HG03095 (cell line): ENCODE results near the gene ZC3H18.

Experiments
- ATAC-seq: cut with Tn5 transposase; IDR thresholded peaks from one replicate; pipeline ENCODE4 v1.9.1; 2021; ENCODE audit warnings: moderate library complexity; ENCODE audit not compliant: unreplicated experiment

ZC3H18 gene

DNA sequence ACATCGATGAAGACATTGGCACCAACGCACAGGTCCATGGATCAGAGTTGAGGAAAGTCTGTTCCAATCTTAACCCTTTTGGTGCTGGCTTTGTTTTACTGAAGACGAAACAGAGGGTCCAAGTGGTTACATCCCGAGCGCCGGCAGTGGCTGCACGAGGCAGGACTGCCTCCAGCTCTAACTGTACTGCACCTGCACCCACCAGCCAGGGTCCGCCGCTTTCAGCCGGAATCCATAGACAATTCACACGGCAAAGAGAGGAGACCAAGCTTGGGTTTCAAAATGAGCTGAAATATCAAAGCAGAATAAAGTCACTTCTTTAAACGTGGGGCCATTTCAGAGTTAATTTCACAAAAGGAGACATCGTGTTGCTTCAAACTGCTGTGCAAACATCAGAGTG lies 21.2 kb upstream of the ZC3H18 start:
- no peak for ATAC-seq

DNA sequence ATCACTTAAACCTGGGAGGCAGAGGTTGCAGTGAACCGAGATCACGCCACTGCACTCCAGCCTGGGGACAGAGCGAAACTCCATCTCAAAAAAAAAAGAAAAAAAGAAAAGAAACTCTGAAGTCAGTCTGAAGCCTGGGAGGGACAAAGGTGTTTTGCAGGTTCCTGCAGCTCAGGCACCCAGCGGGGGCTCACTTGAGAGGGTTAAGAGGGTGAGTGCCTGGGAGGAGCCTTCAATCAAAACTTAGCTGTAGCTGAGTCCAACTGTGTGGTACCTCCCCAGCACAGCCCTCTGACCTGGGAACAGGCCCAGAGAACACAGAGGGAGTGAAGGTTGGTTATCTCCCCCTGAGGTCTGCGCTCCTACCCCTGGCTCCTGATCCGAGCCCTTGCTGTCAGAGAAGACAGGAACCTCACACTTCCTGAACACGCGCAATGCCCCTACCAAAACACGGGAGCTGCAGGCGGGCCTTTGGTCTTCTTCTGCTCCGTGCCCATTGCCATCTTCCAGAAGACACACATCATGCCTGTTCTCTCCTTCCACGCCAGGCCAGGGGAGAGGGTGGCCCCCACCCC lies 20.4 kb upstream of the ZC3H18 start:
- no peak for ATAC-seq

DNA sequence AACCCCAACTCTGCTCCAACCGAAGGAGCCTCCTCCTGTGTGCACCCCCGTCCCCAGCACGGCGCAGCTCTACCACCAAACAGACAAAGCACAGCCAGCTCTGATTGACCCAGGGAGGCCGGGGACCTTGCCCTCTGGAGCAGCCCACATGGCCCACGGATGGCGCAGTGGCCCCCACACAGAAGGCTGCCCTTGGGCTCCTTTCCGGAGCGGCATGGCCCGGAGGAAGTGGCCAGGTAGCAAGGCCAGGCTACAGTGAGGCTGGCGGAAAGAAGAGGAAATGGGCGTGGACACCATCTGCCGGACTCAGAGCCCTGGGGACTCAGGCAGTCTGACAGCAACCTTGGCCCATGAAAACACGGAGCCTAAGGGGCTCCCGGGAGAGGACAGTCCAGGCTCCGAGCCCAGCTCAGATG lies 19.9 kb upstream of the ZC3H18 start:
- ATAC-seq, result no peak

DNA sequence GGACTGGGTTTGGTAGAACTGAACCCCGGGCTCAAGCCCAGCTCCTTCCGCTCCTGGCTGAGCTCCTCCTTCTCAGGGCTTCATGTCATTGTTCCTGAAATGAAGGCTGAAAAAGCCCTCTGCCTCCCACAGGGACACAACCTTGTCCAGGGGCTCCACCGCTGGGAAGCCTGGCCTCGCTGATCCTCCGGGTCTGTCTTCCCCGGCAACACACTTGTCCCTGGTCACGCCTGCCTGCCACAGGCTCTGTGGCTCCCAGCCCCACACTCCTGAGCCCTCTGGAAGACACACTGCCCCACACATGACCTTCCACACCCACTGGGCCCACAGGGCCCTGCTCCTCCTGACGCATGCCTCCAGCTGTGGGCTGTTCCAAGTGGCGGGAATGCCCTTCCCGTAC lies 18.0 kb upstream of the ZC3H18 start:
- ATAC-seq, result no peak

DNA sequence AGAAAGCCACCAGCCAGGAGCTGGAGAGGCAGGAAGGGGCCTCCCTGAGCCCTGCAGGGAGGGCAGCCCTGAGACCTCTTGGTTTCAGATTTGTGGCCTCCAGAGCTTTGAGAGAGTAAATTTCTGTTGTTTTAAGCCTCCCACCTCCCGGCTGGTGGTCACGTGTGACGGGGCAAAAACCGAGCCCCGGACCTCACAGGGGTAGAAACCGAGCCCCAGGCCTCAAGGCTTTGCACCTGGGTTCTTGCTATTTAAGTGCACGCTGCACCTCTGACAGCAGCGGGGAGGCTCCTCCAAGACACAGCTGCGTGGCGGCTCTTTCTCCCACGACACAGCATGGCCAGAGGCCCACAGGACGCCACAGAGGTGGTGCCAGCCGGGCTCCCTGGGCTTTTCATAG lies 17.4 kb upstream of the ZC3H18 start:
- ATAC-seq, result no peak

DNA sequence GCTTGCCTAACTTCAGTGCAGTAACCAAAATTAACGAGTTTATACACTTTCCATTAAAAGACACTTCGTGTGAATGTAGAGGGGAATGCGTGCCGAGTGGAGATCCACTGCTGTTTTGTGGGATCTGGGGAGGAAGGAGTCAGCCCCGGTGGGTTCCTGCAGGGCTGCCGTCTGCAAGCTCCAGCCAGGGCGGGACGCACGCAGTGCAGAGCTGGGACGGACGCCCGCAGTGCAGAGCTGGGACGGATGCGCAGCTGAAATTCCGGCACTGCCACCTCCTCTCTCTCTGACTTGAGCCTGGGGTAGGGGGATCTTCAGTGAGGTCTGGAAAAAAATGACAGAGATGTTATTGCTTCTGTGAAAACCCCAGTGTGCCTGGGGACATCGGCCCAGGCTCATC lies 16.5 kb upstream of the ZC3H18 start:
- ATAC-seq, result no peak

DNA sequence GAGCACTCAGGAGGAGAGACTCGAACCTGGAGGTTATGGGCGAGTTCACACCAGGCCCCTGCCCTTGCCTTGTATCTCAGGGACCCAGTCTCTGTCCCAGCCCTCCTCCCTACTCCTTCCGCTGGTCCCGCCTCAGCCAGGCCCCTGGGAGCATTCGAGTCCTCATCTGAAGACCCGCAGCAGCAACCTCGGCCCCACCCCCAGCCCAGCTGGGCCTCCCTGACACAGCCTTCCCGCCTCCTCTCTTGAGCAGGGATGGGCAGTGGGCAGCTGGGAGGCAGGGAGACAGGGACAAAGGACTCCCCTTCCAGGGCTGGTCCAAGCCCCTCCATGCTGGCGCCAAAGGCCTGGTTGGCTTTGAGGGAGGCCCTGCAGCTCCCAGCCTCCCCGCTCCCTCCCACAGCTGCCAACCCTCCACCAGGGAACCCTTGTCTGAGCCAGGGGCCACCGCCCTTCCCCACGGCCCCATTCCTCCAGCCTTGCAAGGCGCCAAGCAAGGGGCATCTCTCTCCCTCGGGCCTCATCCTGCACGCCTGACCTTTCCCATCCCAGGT lies 15.4 kb upstream of the ZC3H18 start:
- ATAC-seq, result no peak

DNA sequence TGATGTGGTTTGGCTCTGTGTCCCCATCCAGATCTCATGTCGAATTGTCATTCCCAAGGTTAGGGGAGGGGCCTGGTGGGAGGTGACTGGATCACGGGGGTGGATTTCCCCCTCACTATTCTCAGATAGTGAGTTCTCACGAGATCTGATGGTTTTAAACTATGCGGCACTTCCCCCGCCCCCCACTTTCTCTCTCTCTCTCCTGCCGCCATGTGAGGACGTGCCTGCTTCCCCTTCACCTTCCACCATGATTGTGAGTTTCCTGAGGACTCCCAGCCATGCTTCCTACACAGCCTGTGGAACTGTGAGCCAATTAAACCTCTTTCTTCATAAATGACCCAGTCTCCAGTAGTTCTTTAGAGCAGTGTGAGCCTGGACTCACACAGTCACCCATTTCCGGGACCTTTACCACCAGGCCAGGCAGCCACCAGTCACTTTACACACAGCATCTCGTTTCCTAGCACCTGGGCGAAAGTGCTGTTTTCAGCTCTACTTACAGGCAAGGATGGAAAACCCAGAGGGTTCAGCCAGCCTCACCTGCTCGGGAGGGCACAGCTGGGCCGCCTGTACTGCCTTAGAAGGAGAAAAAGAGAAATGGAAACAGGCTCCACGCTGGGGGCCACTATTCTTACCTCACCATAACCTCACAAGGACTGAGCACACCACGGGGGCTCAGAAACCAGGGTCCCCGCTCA lies 13.8 kb upstream of the ZC3H18 start:
- ATAC-seq, result no peak

DNA sequence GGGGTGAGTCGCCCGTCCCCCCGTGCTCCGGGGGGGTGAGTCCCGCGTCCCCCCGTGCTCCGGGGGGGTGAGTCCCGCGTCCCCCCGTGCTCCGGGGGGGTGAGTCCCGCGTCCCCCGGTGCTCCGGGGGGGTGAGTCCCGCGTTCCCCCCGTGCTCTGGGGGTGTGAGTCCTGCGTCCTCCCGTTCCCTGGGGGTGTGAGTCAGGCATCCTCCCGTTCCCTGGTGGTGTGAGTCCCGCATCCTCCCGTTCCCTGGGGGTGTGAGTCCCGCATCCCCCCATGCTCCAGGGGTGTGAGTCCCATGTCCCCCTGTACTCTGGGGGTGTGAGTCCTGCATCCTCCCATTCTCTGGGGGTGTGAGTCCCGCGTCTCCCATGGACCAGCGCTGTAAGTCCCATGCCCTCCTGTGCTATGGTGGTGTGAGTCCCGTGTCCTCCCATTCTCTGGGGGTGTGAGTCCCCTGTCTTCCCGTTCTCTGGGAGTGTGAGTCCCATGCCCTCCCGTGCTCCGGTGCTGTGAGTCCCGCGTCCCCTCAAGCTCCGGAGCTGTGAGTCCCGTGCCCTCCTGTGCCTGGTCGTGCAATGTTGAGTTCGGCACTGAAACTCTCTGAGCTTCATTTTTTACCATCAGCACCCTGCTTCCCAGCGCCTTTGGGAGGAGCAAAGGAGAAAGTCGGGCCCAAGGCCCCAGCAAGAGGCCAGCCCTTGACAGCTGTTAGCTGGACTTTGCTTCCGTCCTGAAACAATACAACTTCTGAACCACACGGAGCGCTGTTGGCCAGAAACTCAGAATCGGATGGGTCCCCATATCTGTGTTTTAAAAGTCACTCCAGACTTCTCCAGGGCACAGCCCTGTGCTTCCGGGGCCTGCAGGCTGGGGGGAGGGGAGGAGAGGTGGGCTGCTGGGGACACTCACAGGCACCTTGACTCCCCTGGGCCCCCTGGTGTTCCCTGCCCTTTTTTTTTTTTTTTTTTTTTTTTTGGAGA lies 11.5 kb upstream of the ZC3H18 start:
- no peak for ATAC-seq

DNA sequence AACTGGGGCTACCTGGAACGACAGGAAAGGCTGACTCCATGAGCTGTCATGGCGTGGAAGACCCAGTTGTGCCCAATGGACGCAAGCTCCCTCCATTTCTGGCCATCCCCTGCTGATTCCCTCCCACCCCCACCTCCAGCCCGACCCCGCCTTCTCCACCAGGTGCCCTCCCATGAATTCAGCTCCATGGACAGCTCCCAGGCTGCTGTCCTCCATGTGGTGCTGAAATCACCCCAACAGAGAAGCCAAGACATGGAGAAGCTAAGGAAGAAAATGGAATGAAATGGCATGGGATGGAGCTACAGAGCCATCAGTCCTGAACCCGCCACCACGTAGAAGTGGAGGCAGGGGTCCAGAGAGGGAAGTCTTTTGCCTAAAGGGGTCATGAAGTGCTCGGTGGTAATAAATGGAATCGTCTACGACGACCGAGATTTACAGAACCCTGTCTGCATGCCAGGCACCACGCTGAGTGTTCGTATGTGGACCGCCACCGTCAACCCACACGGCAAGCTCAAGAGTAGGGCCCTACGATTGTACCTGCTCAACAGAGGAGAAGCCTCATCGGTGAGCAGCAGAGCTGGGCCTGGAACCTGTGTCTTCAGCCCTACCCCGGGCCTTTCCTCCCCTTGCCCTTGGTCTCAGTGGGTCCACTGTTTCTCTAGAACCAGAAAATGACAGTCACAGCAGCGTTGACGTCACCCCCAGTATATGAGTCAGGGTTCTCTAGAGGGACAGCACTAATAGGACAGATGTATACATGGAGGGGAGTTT lies 9.3 kb upstream of the ZC3H18 start:
- no peak for ATAC-seq

DNA sequence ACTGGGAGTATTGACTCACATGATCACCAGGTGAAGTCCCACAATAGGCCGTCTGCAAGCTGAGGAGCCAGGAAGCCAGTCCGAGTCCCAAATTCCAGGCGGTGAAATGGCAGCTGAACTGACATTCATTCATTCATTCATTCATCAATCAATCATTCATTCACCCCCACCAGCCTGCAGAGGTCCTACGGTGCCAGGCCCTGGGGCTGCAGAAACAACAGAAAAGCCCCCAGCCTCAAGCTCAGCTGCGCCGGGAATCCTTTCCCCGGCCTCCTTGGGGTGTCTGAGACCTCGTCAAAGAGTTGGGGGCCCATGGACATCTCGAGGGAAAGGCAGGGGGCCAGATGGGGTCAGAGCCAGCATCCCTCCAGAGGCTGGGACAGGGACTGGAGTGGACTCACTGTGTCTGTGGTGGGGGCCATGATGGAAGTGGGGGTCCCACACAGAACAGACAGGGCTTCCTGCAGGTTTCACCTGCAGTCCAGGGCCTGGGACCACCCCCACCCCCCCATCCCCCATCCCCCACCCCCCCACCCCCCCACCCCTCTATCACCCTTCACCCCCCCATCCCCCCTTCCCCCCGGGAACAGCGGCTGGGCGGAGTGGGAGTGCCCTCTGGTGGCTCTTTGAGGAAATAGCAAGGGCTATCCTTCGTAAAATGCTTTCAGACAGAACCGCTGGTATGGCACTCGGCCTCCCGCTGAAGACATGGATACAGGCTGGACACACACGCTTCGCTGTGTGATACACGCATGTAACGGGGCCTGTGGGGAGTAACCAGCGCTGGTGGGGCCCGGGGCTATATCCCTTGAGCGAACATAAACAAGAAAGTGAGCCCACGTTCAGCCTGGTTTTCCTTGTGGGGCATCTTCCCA lies 8.5 kb upstream of the ZC3H18 start:
- no peak for ATAC-seq

DNA sequence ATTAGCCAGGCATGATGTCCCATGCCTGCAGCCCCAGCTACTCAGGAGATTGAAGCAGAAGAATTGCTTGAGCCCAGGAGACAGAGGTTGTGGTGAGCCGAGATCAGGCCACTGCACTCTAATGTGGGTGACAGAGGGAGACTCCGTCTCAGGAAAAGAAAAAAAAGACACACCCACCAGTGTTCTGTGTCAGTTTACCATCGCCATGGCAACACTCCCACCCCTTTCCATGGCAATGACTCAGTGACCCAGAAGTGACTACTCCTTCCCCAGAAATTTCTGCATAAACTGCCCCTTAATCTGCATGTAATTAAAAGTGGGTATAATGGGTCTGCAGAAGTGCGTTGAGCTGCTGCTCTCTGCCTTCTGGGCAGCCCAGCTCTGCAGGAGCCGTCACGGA lies 4.0 kb upstream of the ZC3H18 start:
- ATAC-seq, result no peak

DNA sequence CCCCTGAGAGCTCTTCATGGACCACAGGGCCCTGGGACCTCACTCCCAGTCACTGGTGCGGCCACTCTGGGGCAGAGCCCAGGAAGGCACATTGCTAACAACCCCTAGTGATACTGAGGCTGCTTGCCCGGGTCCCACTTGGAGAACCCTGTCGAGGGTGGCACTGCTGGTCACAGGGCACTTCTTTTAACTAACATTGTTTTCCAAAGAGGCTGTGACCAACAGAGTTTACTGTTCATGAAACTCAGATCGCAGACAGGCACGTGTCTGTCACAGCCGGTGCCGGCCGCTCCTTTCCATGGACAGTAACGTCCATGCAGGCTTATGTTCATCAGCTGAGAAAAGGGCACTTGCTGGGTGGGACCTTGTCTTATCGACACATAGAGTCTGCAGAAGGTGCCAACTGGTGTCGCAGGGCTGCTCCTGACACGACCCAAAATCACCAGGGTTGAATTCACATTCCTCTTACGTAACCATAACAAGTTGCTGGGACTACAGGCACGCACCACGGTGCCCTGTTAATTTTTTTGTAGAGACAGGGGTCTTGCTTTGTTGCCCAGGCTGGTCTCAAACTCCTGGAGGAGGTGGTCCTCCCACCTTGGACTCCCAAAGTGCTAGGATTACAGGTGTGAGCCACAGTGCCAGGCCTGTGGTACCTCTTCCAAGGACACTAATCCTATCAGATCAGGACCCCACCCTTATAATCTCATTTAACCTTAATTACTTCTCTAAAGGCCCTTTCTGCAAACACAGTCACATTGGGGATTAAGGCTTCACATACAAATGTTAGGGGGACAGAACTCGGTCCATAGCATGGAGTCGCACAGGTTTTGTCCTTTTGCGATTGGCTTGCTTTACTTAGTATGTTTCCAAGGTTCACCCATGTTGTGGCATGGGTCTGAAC lies 1.2 kb upstream of the ZC3H18 start:
- no peak for ATAC-seq

DNA sequence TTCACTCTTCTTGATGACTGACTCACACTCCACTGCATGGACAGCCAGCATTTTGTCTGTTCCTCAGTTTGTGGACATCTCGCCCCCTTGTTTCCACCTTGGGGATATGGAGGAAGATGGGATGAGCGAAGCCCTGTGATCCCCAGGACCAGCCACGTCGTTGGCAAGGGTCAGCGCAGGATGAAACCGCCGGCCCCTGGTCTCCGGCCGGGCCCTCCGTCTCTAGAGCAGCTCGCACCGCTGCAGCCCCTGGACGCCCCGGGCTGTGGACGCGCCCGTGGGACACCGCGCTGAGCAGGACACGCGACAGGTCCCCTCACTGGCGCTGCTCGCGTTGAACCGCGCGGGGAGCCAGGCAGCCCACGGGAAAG lies 604 bp upstream of the ZC3H18 start:
- peak; percentile 27 for ATAC-seq

DNA sequence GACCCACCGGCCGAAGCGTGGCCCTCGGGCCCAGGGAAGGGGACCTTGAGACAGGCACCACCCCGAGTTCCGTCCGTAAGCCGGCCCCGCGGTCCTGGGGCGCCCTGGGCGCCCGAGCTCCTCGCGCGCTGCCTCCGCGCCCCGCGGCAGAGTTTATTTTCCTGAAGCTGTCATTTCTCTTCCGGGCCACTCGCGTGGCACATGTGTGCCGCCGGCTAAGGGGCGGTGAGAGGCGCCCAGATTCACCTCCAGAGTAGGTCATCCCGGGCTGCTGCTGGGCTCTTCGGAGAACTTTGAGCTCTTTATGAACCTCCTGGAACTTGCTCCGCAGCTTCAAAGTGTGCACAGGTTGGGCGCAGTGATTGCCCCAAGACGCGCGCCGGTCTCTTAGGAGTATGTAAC lies 489 bp downstream of the ZC3H18 start:
- ATAC-seq, result peak; percentile 15

DNA sequence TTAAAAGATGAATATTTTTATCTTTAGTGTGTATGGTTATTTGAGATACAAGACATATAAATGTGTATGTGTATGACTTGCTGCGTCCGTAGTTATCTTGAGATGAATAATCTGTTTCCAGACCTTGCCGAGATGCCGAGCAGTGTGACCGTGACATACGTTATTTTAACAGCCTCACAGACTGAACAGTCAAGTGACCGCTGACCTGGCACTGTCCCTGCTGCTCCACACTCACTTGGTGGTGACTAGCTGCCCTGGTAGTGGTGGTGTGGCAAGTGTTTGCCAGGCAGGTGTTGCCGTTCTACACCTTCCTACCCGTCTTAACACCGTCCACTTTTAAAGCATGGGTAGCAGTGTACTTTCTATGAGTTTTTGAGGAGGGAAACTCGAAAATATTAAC lies 5.0 kb downstream of the ZC3H18 start:
- ATAC-seq, result no peak

DNA sequence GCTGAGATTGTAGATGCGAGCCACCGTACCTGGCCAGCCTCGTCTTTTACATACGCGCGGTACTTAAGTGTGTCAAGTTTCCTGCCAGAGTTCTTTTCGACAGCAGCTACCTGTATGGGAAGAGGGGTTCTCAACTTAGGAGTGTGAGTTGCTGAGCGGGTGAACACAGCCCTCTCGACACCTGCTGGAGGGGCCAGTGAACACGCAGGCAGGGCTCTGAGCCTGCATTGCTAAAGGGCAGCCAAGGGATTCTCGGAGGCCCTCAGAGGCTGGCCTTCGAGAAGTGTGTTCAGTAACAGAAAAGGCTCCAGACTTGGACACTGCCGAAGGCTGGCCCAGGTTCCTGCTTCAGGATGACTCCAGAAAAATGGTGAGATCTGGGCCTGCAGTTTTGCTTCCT lies 6.1 kb downstream of the ZC3H18 start:
- ATAC-seq, result no peak

DNA sequence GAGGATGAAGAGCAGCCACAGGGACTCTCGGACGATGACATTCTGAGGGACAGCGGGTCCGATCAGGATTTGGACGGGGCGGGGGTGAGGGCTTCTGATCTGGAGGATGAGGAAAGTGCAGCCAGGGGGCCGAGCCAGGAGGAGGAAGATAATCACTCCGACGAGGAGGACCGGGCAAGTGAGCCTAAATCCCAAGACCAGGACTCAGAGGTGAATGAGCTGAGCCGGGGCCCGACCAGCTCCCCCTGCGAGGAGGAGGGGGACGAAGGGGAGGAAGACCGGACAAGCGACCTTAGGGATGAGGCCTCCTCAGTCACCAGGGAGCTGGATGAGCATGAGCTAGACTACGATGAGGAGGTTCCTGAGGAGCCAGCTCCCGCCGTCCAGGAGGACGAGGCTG lies 7.0 kb downstream of the ZC3H18 start:
- ATAC-seq, result no peak
